HL-60/S4 treated with retinoic acid at 250 ng/mL for 4 days and 3 days (cell line): ENCODE results near the gene PDXK.

Experiments used
- in situ Hi-C: fragments of 300-500 bp; cut with MboI; formaldehyde crosslinking; loops from 2 replicates; pipeline ENCODE4 v1.7.0; 2022; ENCODE audit warnings: low sequenced_read_pairs

Gene PDXK

GRCh38 chr21:43778469-43779335, 59.8 kb downstream of the PDXK start:
- in situ Hi-C loops, result loop anchor here (10.0 to 25.0 kb wide), 2 partner anchors 64 to 816 kb away; partner anchors contain the start of genes PDXK and PKNOX1

DNA sequence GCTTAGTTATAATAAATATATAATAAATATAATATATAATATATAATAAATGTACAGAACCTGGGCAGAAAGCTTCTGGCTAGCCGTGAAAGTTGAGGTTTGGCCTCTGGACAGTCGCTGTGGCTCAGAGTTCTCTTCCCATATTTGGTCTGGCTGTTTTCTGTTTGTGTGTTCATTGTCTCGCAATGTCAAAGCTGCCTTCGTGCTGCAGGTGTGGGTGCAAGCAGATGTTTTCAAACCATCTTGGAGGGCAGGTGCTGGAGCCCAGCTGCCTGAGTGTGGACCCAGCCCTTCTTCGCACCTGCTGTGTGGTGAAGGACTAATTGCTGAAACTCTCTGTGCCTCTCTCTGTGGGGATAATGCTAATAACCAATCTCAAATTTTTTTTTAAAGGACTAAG, 60.7 kb downstream of the PDXK start:
- in situ Hi-C loops, result loop anchor here (10.0 to 25.0 kb wide), 2 partner anchors 65 to 817 kb away; partner anchors contain the start of genes PDXK and PKNOX1

DNA sequence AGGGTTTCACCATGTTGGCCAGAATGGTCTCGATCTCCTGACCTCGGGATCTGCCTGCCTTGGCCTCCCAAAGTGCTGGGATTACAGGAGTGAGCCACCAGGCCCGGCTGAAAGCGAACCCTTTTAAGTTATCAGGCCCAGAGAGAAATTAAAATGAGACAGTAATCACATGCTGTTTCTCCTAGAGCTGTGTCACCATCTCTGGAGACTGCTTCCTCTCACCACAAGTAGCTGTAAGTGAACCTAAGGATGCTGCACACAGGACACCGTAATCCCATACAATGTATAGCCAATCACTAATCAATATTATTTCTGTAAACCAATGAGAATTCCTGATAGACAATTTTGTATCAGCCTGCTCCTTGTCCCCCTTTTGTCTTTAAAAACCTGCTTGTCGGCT, 62.9 kb downstream of the PDXK start:
- in situ Hi-C loops, result loop anchor here (25.0 kb wide), 1 partner anchor 820 kb away; the partner anchor contains the start of gene PKNOX1

DNA sequence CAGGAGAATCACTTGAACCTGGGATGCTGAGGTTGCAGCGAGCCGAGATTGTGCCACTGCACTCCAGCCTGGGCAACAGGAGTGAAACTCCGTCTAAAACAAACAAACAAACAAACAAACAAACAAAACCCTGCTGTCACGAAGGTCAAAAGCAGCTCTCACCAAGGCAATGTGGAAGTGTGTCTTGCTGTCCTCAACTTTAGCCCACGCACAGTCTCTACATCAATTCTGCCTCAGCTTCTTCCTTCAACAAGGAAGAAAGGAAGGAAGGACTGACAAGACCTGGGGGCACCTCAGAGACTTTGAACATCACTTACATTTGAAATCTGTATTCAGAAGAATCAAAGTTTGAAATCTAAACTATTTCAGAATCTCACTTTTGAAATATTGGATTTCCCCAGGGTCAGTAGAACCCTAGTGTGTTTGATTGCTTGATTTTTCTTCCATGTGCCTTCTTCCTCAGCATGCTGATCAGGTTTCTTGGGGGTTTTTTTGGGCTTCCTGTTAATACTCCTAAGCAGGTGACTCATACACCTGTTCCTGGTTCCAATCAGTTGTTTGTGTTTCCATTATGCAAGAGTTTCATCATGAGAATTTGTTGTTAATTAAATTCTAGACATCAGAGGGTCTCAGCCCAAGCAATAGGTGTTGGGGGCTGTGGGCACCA, 63.6 kb downstream of the PDXK start:
- in situ Hi-C loops, result loop anchor here (25.0 kb wide), 1 partner anchor 820 kb away; the partner anchor contains the start of gene PKNOX1

- in situ Hi-C loops, result loop anchor here (25.0 kb wide), 1 partner anchor 821 kb away; the partner anchor contains the start of gene PKNOX1
Observed at GRCh38 chr21:43783098-43783700, 64.3 kb downstream of the PDXK start.

- in situ Hi-C loops, result loop anchor here (25.0 kb wide), 1 partner anchor 823 kb away; the partner anchor contains the start of gene PKNOX1
Observed at GRCh38 chr21:43785134-43785533, 66.2 kb downstream of the PDXK start.

GRCh38 chr21:43786300-43786806, 67.4 kb downstream of the PDXK start:
- in situ Hi-C loops, result loop anchor here (25.0 kb wide), 1 partner anchor 824 kb away; the partner anchor contains the start of gene PKNOX1

DNA sequence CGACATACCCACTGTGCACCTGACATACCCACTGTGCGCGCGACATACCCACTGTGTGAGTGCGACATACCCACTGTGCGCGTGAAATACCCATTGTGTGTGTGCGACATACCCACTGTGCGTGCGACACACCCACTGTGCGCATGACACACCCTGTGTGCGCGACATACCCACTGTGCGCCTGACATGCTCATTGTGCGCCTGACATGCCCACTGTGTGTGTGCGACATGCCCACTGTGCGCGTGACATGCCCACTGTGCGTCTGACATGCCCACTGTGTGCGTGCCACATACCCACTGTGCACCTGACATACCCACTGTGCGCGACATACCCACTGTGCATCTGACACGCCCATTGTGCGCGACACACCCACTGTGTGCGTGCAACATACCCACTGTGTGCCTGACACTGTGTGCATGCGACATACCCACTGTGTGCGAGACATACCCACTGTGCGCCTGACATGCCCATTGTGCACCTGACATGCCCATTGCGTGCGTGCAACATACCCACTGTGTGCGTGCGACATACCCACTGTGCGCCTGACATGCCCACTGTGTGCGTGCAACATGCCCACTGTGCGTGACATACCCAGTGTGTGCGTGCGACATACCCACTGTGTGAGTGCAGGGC, 68.0 kb downstream of the PDXK start:
- in situ Hi-C loops, result loop anchor here (25.0 kb wide), 1 partner anchor 825 kb away; the partner anchor contains the start of gene PKNOX1

DNA sequence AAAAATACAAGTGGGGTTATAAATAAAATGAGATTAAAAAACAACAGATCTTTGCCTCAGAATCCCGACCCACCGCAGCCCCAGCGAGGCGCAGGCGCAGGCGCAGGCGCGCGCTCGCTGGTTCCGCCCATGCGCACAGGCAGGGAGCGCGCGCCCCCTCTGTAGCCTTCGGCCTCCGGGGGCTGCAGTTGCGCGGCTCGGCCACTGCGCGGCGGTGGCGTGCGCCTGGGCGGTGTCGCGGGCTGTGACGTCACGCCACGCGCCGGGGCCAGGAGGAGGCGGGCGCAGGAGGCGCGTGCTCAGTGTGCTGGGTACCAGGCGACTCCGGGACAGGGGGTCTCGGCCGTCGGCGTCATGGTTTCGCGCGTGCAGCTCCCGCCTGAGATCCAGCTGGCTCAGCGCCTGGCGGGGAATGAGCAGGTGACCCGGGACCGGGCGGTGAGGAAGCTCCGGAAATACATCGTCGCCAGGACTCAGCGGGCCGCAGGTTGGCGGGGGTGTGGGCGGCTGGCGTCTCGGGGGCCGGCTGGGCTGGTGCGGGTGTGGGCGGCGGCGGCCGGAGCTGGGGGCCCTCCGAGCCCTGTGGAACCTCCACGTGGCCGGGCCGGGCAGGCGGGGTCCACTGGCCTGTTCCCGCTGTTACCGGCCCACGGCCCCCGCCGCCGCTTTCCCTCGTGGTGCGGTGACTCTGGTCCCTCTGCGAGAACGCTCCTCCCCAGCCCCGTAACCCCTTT, 70.5 kb downstream of the PDXK start, which contains the start of gene RRP1:
Gene RRP1, plus strand, starts transcription at position 302 of the 734 bp plus-strand sequence. Its CDS starts 53 bp downstream, at position 355.
- in situ Hi-C loops, result loop anchor here (10.0 to 25.0 kb wide), 2 partner anchors 65 to 827 kb away; partner anchors contain the start of gene PKNOX1

- in situ Hi-C loops, result loop anchor here (10.0 to 25.0 kb wide), 2 partner anchors 65 to 828 kb away; partner anchors contain the start of gene PKNOX1
Observed at GRCh38 chr21:43790010-43790524, 71.1 kb downstream of the PDXK start.

DNA sequence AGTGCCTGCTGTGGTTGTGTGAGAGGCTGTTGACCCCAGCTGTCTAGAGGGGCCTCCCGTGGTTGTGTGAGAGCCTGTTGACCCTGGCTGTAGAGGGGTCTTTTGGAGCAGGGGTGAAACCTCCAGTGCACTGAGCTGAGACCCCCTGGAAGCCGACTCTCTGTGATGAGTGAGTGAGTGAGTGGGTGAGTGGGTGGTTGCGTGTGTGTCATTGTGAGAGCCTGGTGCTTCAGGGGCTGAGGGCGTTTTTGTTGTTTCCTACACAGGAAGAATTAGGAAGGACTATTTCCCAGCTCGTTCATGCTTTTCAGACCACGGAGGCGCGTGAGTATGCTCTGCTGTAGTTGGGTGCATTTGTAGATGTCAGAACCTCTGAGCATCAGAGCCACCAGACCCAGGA, 73.5 kb downstream of the PDXK start:
- in situ Hi-C loops, result loop anchor here (10.0 to 25.0 kb wide), 2 partner anchors 62 to 830 kb away; partner anchors contain the start of gene PKNOX1

- in situ Hi-C loops, result loop anchor here (10.0 to 25.0 kb wide), 2 partner anchors 62 to 831 kb away; partner anchors contain the start of gene PKNOX1
Observed at GRCh38 chr21:43793243-43793642, 74.3 kb downstream of the PDXK start.

DNA sequence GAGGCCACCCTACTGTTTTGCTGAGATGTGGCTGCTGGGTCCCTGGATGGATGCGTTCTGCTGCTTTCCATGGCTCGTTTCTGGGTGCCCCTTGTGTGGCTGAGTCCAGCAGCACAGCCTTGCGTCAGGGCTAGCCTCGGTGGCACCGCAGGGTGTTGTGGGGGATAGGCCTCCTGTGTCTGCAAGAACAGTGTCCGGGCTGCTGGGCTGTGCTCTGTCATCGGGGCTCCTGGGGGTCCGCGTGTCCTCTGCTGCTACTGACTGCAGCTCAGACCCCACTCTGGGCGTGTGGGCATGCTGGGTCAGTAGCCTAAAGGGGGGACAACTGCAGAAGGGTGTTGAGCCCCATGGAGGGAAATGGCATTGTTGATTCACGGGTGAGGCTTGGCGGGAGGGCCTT, 75.4 kb downstream of the PDXK start:
- in situ Hi-C loops, result loop anchor here (10.0 to 25.0 kb wide), 2 partner anchors 60 to 832 kb away; partner anchors contain the start of gene PKNOX1

- in situ Hi-C loops, result loop anchor here (10.0 to 25.0 kb wide), 2 partner anchors 60 to 833 kb away; partner anchors contain the start of gene PKNOX1
Observed at GRCh38 chr21:43794857-43795256, 75.9 kb downstream of the PDXK start.

- in situ Hi-C loops, result loop anchor here (10.0 to 25.0 kb wide), 2 partner anchors 57 to 835 kb away; partner anchors contain the start of gene PKNOX1
Observed at GRCh38 chr21:43797415-43797814, 78.5 kb downstream of the PDXK start.

DNA sequence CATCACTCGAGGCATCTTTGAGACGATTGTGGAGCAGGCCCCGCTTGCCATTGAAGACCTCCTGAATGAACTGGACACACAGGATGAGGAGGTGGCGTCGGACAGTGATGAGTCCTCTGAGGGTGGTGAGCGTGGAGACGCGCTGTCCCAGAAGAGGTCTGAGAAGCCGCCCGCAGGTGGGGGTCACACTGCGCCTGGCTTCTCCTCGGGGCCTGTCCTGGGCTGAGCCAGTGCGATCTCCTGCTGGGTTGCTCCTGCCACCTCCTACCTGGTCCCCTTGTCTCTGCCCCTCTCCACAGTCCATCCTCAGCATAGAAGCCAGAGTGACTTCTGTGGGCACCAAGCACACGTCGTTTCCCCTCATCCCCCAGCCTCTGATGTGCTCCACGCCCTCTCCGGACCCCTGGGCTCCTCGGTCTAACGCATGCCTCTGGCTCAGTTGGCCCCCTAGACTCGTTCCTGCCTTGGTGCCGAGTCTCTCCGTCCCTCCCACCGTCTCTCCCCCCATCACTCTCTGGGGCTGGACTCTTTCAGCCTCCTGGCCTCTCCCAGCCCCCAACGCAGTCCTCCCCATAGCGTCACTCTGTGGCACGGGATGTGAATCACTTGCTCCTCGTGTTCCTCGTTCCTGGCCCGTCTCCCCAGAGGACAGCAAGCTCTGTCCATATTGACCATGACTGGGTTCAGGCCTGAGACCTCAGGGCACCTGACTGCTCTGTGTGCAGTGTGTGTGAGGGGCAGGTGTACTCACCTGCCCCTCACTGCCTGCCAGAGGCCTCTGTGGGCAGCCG, 79.2 kb downstream of the PDXK start:
- in situ Hi-C loops, result loop anchor here (10.0 to 25.0 kb wide), 2 partner anchors 57 to 836 kb away; partner anchors contain the start of gene PKNOX1

DNA sequence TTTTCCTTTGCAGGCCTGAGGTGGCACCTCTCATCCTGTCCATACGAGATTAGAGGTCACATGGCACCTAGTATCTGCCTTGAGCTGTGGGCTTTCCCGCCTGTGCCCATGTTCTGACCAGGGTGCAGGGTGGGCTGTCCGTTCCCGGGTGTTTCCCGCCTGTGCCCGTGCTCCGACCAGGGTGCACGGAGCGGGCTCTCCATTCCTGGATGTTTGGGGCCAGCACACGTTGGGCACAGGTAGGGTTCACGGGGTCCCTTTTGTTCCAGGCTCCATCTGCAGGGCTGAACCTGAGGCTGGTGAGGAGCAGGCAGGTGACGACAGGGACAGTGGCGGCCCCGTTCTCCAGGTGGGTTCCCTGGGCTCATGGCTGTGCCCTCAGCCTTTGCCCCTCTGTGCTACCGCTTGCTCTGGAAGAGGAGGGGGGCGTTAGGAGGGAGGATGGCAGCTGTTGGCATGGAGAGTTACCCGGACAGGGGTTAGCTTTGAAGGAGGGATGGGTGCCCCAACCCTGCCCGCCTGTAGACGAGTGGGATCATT, 80.4 kb downstream of the PDXK start:
- in situ Hi-C loops, result loop anchor here (10.0 to 25.0 kb wide), 2 partner anchors 55 to 837 kb away; partner anchors contain the start of gene PKNOX1
